ENCODE results near the gene ENPP4.

Gene ENPP4

DNA sequence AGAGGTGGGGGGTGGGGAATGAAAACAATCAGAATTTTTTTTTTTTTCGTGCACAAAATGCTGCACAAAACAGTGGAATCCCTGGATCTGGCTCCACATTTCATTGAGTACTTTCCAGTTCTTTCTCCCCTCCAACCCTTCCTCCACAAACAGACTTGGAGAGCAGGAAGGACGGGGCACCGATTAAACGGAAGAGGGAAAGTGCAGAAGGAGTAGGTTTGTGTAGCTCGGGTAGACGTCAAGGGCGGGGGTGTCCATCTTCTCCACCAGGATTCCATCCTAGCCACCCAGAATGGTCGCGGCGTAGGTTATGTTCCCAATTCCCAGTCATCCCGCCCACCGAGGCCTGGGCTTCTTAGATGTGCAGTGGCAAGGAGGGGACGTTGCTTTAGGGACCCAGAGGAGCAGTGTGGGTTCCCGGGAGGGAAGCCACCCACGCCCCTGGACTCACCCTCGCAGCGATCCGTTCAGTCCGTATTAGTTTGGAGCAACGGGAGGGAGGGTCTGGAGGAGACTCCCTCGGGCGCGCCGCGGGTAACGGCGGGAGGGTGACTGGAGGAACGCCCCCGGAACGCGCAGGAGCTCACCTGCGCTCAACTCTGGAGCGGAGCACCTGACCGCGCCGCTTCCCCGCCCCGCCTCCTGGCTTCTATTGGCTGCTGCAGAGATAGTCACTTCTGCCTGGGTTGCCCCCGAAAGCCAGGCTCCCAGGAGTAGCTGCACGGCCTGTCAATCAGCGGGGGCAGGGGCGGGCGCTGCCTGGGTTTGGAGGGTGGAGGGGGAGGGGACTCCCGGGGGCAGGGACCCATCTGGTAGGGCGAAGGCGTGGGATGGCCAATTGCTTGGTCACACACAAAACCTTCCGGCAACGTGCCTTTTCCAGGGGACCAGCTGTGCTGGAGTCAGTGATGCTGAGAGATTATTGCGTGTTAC, 40.8 kb downstream of the ENPP4 start, which contains the start of gene ENPP5 (continued):
- TF ChIP-seq, protein P1, sequence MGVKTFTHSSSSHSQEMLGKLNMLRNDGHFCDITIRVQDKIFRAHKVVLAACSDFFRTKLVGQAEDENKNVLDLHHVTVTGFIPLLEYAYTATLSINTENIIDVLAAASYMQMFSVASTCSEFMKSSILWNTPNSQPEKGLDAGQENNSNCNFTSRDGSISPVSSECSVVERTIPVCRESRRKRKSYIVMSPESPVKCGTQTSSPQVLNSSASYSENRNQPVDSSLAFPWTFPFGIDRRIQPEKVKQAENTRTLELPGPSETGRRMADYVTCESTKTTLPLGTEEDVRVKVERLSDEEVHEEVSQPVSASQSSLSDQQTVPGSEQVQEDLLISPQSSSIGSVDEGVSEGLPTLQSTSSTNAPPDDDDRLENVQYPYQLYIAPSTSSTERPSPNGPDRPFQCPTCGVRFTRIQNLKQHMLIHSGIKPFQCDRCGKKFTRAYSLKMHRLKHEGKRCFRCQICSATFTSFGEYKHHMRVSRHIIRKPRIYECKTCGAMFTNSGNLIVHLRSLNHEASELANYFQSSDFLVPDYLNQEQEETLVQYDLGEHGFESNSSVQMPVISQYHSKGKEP (tag by site-specific recombination; IDR thresholded peaks at IDR 0.05) = no peak
- TF ChIP-seq KLF7 (tag by site-specific recombination; IDR thresholded peaks at IDR 0.05; ENCODE audit: borderline replicate concordance) (no peak), ZNF292 (tag by site-specific recombination; IDR thresholded peaks at IDR 0.05; ENCODE audit: borderline replicate concordance, low read depth) (no peak), ZNF354C (tag by site-specific recombination; IDR thresholded peaks at IDR 0.05; ENCODE audit: borderline replicate concordance, low read depth) (no peak), ZNF473 (tag by site-specific recombination; IDR thresholded peaks at IDR 0.05) (no peak), ZNF214 (tag by site-specific recombination; IDR thresholded peaks at IDR 0.05; ENCODE audit: borderline replicate concordance) (no peak), BCL11B (tag by site-specific recombination; IDR thresholded peaks at IDR 0.05; ENCODE audit: low read depth) (no peak), ZNF501 (tag by site-specific recombination; IDR thresholded peaks at IDR 0.05) (0 out of 2 replicates have a peak, but pooled peaks have one; percentile 52), ZNF776 (tag by site-specific recombination; IDR thresholded peaks at IDR 0.05; ENCODE audit: borderline replicate concordance) (no peak), ZNF426 (tag by site-specific recombination; IDR thresholded peaks at IDR 0.05) (no peak), EGR2 (tag by site-specific recombination; IDR thresholded peaks at IDR 0.05; ENCODE audit: low read depth) (peak; percentile 76), ZSCAN23 (tag by site-specific recombination; IDR thresholded peaks at IDR 0.05) (no peak), ZNF560 (tag by site-specific recombination; IDR thresholded peaks at IDR 0.05; ENCODE audit: borderline replicate concordance) (no peak), GLI4 (tag by site-specific recombination; IDR thresholded peaks at IDR 0.05) (no peak), KLF10 (tag by site-specific recombination; IDR thresholded peaks at IDR 0.05) (no peak)
- TF ChIP-seq, protein P2, sequence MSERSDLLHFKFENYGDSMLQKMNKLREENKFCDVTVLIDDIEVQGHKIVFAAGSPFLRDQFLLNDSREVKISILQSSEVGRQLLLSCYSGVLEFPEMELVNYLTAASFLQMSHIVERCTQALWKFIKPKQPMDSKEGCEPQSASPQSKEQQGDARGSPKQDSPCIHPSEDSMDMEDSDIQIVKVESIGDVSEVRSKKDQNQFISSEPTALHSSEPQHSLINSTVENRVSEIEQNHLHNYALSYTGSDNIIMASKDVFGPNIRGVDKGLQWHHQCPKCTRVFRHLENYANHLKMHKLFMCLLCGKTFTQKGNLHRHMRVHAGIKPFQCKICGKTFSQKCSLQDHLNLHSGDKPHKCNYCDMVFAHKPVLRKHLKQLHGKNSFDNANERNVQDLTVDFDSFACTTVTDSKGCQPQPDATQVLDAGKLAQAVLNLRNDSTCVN (tag by site-specific recombination; optimal IDR thresholded peaks at IDR 0.05) = peak; percentile 90
- TF ChIP-seq, protein P3, sequence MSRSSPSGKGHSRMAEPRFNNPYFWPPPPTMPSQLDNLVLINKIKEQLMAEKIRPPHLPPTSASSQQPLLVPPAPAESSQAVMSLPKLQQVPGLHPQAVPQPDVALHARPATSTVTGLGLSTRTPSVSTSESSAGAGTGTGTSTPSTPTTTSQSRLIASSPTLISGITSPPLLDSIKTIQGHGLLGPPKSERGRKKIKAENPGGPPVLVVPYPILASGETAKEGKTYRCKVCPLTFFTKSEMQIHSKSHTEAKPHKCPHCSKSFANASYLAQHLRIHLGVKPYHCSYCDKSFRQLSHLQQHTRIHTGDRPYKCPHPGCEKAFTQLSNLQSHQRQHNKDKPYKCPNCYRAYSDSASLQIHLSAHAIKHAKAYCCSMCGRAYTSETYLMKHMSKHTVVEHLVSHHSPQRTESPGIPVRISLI (tag by site-specific recombination; IDR thresholded peaks at IDR 0.05) = 0 out of 2 replicates have a peak, but pooled peaks have one; percentile 37
- TF ChIP-seq, protein P4, sequence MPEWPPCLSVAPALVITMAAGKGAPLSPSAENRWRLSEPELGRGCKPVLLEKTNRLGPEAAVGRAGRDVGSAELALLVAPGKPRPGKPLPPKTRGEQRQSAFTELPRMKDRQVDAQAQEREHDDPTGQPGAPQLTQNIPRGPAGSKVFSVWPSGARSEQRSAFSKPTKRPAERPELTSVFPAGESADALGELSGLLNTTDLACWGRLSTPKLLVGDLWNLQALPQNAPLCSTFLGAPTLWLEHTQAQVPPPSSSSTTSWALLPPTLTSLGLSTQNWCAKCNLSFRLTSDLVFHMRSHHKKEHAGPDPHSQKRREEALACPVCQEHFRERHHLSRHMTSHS (tag by site-specific recombination; IDR thresholded peaks at IDR 0.05) = no peak
- TF ChIP-seq, protein P5, sequence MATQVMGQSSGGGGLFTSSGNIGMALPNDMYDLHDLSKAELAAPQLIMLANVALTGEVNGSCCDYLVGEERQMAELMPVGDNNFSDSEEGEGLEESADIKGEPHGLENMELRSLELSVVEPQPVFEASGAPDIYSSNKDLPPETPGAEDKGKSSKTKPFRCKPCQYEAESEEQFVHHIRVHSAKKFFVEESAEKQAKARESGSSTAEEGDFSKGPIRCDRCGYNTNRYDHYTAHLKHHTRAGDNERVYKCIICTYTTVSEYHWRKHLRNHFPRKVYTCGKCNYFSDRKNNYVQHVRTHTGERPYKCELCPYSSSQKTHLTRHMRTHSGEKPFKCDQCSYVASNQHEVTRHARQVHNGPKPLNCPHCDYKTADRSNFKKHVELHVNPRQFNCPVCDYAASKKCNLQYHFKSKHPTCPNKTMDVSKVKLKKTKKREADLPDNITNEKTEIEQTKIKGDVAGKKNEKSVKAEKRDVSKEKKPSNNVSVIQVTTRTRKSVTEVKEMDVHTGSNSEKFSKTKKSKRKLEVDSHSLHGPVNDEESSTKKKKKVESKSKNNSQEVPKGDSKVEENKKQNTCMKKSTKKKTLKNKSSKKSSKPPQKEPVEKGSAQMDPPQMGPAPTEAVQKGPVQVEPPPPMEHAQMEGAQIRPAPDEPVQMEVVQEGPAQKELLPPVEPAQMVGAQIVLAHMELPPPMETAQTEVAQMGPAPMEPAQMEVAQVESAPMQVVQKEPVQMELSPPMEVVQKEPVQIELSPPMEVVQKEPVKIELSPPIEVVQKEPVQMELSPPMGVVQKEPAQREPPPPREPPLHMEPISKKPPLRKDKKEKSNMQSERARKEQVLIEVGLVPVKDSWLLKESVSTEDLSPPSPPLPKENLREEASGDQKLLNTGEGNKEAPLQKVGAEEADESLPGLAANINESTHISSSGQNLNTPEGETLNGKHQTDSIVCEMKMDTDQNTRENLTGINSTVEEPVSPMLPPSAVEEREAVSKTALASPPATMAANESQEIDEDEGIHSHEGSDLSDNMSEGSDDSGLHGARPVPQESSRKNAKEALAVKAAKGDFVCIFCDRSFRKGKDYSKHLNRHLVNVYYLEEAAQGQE (tag by site-specific recombination; IDR thresholded peaks at IDR 0.05) = no peak; the same call in 1 of the 2 replicates
- TF ChIP-seq, protein P6, sequence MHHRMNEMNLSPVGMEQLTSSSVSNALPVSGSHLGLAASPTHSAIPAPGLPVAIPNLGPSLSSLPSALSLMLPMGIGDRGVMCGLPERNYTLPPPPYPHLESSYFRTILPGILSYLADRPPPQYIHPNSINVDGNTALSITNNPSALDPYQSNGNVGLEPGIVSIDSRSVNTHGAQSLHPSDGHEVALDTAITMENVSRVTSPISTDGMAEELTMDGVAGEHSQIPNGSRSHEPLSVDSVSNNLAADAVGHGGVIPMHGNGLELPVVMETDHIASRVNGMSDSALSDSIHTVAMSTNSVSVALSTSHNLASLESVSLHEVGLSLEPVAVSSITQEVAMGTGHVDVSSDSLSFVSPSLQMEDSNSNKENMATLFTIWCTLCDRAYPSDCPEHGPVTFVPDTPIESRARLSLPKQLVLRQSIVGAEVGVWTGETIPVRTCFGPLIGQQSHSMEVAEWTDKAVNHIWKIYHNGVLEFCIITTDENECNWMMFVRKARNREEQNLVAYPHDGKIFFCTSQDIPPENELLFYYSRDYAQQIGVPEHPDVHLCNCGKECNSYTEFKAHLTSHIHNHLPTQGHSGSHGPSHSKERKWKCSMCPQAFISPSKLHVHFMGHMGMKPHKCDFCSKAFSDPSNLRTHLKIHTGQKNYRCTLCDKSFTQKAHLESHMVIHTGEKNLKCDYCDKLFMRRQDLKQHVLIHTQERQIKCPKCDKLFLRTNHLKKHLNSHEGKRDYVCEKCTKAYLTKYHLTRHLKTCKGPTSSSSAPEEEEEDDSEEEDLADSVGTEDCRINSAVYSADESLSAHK (tag by site-specific recombination; IDR thresholded peaks at IDR 0.05) = no peak
- TF ChIP-seq, protein P7, sequence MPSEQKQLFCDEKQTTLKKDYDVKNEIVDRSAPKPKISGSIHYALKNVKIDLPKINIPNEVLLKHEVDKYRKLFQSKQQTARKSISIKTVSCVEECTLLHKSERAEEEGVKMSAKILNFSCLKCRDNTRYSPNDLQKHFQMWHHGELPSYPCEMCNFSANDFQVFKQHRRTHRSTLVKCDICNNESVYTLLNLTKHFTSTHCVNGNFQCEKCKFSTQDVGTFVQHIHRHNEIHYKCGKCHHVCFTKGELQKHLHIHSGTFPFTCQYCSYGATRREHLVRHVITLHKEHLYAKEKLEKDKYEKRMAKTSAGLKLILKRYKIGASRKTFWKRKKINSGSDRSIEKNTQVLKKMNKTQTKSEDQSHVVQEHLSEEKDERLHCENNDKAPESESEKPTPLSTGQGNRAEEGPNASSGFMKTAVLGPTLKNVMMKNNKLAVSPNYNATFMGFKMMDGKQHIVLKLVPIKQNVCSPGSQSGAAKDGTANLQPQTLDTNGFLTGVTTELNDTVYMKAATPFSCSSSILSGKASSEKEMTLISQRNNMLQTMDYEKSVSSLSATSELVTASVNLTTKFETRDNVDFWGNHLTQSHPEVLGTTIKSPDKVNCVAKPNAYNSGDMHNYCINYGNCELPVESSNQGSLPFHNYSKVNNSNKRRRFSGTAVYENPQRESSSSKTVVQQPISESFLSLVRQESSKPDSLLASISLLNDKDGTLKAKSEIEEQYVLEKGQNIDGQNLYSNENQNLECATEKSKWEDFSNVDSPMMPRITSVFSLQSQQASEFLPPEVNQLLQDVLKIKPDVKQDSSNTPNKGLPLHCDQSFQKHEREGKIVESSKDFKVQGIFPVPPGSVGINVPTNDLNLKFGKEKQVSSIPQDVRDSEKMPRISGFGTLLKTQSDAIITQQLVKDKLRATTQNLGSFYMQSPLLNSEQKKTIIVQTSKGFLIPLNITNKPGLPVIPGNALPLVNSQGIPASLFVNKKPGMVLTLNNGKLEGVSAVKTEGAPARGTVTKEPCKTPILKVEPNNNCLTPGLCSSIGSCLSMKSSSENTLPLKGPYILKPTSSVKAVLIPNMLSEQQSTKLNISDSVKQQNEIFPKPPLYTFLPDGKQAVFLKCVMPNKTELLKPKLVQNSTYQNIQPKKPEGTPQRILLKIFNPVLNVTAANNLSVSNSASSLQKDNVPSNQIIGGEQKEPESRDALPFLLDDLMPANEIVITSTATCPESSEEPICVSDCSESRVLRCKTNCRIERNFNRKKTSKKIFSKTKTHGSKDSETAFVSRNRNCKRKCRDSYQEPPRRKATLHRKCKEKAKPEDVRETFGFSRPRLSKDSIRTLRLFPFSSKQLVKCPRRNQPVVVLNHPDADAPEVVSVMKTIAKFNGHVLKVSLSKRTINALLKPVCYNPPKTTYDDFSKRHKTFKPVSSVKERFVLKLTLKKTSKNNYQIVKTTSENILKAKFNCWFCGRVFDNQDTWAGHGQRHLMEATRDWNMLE (tag by site-specific recombination; conservative IDR thresholded peaks at IDR 0.05; ENCODE audit: low read depth) = no peak
